ENCODE measurements around the gene SIDT2. TPM values are rescaled to one million over a fixed set of nuclear protein-coding genes. Genes with fewer than 3 reads are reported as not detected.

The SIDT2 gene
- total RNA-seq, 2 experiments from 2014 or later, result 18.3 to 37.7 TPM

DNA sequence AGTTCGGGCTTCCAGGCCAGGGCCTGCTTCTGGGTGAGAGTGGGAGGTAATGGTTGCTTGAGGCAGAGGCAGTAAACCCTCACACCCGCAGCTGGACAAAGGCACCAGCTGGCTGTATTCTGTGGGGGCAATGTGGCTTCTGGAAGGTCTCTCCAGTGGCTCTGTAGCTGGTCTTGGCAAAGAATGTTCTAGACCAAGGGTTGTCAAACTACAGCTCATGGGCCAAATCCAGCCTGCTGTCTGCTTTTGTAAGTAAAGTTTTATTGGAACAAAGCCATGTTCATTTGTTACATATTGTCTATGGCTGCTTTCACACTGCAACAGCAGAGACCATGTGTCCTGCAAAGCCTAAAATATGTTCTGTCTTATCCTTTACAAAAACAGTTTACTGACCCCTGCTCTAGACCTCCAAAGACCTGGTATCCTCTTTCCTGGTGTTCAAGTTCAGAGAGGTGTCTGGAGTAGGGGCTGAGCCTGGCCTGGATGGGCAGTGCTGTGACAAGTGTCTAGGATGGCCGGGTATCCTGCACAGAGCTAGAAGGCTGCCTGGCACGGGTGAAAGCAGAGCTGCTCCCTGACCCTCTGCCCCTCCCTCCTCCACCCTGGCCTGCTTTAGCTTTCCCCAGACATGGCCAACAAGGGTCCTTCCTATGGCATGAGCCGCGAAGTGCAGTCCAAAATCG lies 24.0 kb downstream of the SIDT2 start:
- intact Hi-C loops (cut with micrococcal nuclease; ENCODE audit: unreplicated experiment), result no loop called here
- Histone ChIP-seq H3K36me3 (ENCODE audit: insufficient read depth, low read length) (peaks cover 18% of the 10 kb centered on the region), H3K4me1 (ENCODE audit: insufficient read depth, low read length, poor library complexity, severe bottlenecking) (no peaks in the 10 kb centered on the region), H3K27ac (ENCODE audit: low read depth, low read length, poor library complexity, severe bottlenecking) (no peak overlapping the region), H3K4me3 (ENCODE audit: low read depth, low read length, poor library complexity, severe bottlenecking) (no peak overlapping the region), H3K79me2 (ENCODE audit: insufficient read depth, low read depth, low read length) (no peaks in the 10 kb centered on the region), H3K9me3 (ENCODE audit: low read length) (no peaks in the 10 kb centered on the region), H3K4me2 (ENCODE audit: low read length) (no peak overlapping the region), H2AFZ (ENCODE audit: low read length) (no peak overlapping the region), H3K9me2 (ENCODE audit: insufficient read depth, low read length) (no peaks in the 10 kb centered on the region), H4K20me1 (ENCODE audit: insufficient read depth, low read length) (no peaks in the 10 kb centered on the region)
- TF ChIP-seq EZH2phosphoT487 (IDR thresholded peaks at IDR 0.05; ENCODE audit: borderline replicate concordance, low read depth, low read length), result no peak
- TF ChIP-seq, protein P1, sequence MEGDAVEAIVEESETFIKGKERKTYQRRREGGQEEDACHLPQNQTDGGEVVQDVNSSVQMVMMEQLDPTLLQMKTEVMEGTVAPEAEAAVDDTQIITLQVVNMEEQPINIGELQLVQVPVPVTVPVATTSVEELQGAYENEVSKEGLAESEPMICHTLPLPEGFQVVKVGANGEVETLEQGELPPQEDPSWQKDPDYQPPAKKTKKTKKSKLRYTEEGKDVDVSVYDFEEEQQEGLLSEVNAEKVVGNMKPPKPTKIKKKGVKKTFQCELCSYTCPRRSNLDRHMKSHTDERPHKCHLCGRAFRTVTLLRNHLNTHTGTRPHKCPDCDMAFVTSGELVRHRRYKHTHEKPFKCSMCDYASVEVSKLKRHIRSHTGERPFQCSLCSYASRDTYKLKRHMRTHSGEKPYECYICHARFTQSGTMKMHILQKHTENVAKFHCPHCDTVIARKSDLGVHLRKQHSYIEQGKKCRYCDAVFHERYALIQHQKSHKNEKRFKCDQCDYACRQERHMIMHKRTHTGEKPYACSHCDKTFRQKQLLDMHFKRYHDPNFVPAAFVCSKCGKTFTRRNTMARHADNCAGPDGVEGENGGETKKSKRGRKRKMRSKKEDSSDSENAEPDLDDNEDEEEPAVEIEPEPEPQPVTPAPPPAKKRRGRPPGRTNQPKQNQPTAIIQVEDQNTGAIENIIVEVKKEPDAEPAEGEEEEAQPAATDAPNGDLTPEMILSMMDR (conservative IDR thresholded peaks at IDR 0.05; ENCODE audit: low read length), result no peak
- no peak for DNase-seq (ENCODE audit: low spot score)
- POLR2A ChIA-PET, result interaction anchor here (0.6 kb wide), 1 partner anchor 409 kb away, joined by 3 read pairs; no protein-coding TSS in a partner anchor
- no TSS peak for BruUV-seq (replicated peaks)
- CTCF ChIA-PET (ENCODE audit: unreplicated experiment), result no interaction called here

DNA sequence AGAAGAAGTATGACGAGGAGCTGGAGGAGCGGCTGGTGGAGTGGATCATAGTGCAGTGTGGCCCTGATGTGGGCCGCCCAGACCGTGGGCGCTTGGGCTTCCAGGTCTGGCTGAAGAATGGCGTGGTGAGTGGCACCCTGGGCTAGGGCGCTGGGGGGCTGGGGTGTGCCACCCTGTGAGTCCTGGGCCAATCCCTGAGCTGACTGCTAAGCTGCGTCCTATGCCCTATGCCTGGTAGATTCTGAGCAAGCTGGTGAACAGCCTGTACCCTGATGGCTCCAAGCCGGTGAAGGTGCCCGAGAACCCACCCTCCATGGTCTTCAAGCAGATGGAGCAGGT lies 24.5 kb downstream of the SIDT2 start:
- no peaks in the 10 kb centered on the region for H3K79me2 ChIP-seq (ENCODE audit: insufficient read depth, low read depth, low read length)
- H3K9me3 ChIP-seq (ENCODE audit: low read length), result no peaks in the 10 kb centered on the region
- intact Hi-C loops (cut with micrococcal nuclease; ENCODE audit: unreplicated experiment), result no loop called here
- ChIA-PET POLR2A (no interaction called here), CTCF (ENCODE audit: unreplicated experiment) (no interaction called here)
- no peaks in the 10 kb centered on the region for H3K4me1 ChIP-seq (ENCODE audit: insufficient read depth, low read length, poor library complexity, severe bottlenecking)
- no peak overlapping the region for H3K4me3 ChIP-seq (ENCODE audit: low read depth, low read length, poor library complexity, severe bottlenecking)
- no TSS peak for BruUV-seq (replicated peaks)
- H2AFZ ChIP-seq (ENCODE audit: low read length), result no peak overlapping the region
- H3K36me3 ChIP-seq (ENCODE audit: insufficient read depth, low read length), result peaks cover 18% of the 10 kb centered on the region
- H3K9me2 ChIP-seq (ENCODE audit: insufficient read depth, low read length), result no peaks in the 10 kb centered on the region
- H3K4me2 ChIP-seq (ENCODE audit: low read length), result no peak overlapping the region
- no peak for DNase-seq (ENCODE audit: low spot score)
- TF ChIP-seq, protein P1 (conservative IDR thresholded peaks at IDR 0.05; ENCODE audit: low read length), result no peak
- TF ChIP-seq EZH2phosphoT487 (IDR thresholded peaks at IDR 0.05; ENCODE audit: borderline replicate concordance, low read depth, low read length), result no peak
- no peaks in the 10 kb centered on the region for H4K20me1 ChIP-seq (ENCODE audit: insufficient read depth, low read length)
- H3K27ac ChIP-seq (ENCODE audit: low read depth, low read length, poor library complexity, severe bottlenecking), result no peak overlapping the region

DNA sequence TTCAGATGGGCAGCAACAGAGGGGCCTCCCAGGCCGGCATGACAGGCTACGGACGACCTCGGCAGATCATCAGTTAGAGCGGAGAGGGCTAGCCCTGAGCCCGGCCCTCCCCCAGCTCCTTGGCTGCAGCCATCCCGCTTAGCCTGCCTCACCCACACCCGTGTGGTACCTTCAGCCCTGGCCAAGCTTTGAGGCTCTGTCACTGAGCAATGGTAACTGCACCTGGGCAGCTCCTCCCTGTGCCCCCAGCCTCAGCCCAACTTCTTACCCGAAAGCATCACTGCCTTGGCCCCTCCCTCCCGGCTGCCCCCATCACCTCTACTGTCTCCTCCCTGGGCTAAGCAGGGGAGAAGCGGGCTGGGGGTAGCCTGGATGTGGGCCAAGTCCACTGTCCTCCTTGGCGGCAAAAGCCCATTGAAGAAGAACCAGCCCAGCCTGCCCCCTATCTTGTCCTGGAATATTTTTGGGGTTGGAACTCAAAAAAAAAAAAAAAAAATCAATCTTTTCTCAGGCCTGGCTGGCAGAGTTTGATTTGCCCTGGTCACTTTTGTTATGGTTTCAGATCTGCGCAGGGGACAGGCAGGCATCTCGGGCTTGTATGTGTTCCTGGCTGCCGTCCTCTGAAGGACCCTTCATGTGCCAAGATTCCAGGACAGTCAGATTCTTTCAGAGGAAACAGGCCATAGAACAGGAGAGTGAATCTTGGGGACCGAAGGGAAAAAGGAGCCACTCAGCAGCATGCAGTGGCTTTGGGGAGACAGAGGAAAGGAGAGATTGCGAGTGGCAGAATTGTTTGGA lies 25.9 kb downstream of the SIDT2 start:
- H3K9me2 ChIP-seq (ENCODE audit: insufficient read depth, low read length), result no peaks in the 10 kb centered on the region
- no peaks in the 10 kb centered on the region for H4K20me1 ChIP-seq (ENCODE audit: insufficient read depth, low read length)
- intact Hi-C loops (cut with micrococcal nuclease; ENCODE audit: unreplicated experiment), result no loop called here
- CTCF ChIA-PET (ENCODE audit: unreplicated experiment), result no interaction called here
- H3K4me1 ChIP-seq (ENCODE audit: insufficient read depth, low read length, poor library complexity, severe bottlenecking), result no peaks in the 10 kb centered on the region
- H3K9me3 ChIP-seq (ENCODE audit: low read length), result no peaks in the 10 kb centered on the region
- no peaks in the 10 kb centered on the region for H3K79me2 ChIP-seq (ENCODE audit: insufficient read depth, low read depth, low read length)
- BruUV-seq (replicated peaks), result no TSS peak
- no peak for TF ChIP-seq EZH2phosphoT487 (IDR thresholded peaks at IDR 0.05; ENCODE audit: borderline replicate concordance, low read depth, low read length)
- TF ChIP-seq, protein P1 (conservative IDR thresholded peaks at IDR 0.05; ENCODE audit: low read length), result no peak
- no peak for DNase-seq (ENCODE audit: low spot score)
- H3K4me2 ChIP-seq (ENCODE audit: low read length), result no peak overlapping the region
- H2AFZ ChIP-seq (ENCODE audit: low read length), result no peak overlapping the region
- H3K4me3 ChIP-seq (ENCODE audit: low read depth, low read length, poor library complexity, severe bottlenecking), result no peak overlapping the region
- POLR2A ChIA-PET, result no interaction called here
- H3K36me3 ChIP-seq (ENCODE audit: insufficient read depth, low read length), result peaks cover 18% of the 10 kb centered on the region
- H3K27ac ChIP-seq (ENCODE audit: low read depth, low read length, poor library complexity, severe bottlenecking), result no peak overlapping the region

All from OCI-LY7 (cell line).